Body of pancreas (tissue), 4 donors: ENCODE results near the gene NSUN6. TPM values are rescaled to one million over a fixed set of nuclear protein-coding genes. Genes with fewer than 3 reads are reported as not detected.

Experiments
- ATAC-seq: fragments of 150-250 bp; one replicate; pipeline ENCODE4 v1.9.1; 2016
- DNase-seq, 4 donors: peaks; one replicate each; pipeline ENCODE4 v3.0.0-alpha.2; 2019
- H3K27ac ChIP-seq, 4 donors: fragments of 200-600 bp; sonication (generic); 1 replicate in 3 of 4; 2 replicates in 1 of 4; pipeline versions ENCODE4 v1.5.1 to v1.6.1; 2016 to 2019; ENCODE audit warnings: mild to moderate bottlenecking in 1 of 4, mixed read lengths in 1 of 4, moderate library complexity in 1 of 4
- H3K27me3 ChIP-seq, 2 donors: fragments of 200-600 bp; sonication (generic); one replicate each; pipeline ENCODE4 v1.6.0; 2016; ENCODE audit warnings: mild to moderate bottlenecking in 1 of 2
- H3K36me3 ChIP-seq, 2 donors: fragments of 200-600 bp; sonication (generic); replicated peaks in 1 of 2; 2 replicates each; pipeline ENCODE4 v1.5.1; 2016; ENCODE audit warnings: low read depth in 2 of 2; ENCODE audit not compliant: insufficient read depth in 1 of 2
- H3K4me1 ChIP-seq: fragments of 200-600 bp; sonication (generic); one replicate; pipeline ENCODE4 v1.6.0; 2016
- H3K4me3 ChIP-seq, 2 donors: fragments of 200-600 bp; sonication (generic); 1 replicate in 1 of 2; 2 replicates in 1 of 2; pipeline ENCODE4 v1.5.1; 2016 to 2019
- H3K9me3 ChIP-seq, 3 donors: fragments of 200-600 bp; sonication (generic); 1 replicate in 2 of 3; 2 replicates in 1 of 3; pipeline ENCODE4 v1.5.1; 2016
- POLR2A ChIP-seq, 3 donors: fragments of 450-650 bp; IDR thresholded peaks; one replicate each; pipeline ENCODE4 v1.6.1; 2016; ENCODE audit warnings: antibody characterized with exemption in 3 of 3, mild to moderate bottlenecking in 2 of 3
- WGBS, 2 donors: methylation state at CpG; one replicate each; pipeline ENCODE4 v1.1.5; 2017; 5-methylcytosine and 5-hydroxymethylcytosine counted together
- intact Hi-C: fragments of 100-400 bp; cut with DNase I; formaldehyde crosslinking; loops from one replicate; pipeline ENCODE4 v1.15.1; 2023
- total RNA-seq, 2 donors: library from RNA; depleted of rRNA; stranded (reverse); fragments of >200 nt; gene quantifications; one replicate each; pipeline ENCODE4 v1.1.0, GENCODE V29; 2016
- TF ChIP-seq, protein P1 (sequence below), 7 experiments: fragments of 450-650 bp in 4 of 7; fragments of 200-600 bp in 3 of 7; sonication (generic) in 3 of 7; IDR thresholded peaks; one replicate each; pipeline ENCODE4 v1.5.1; 2016 to 2019; ENCODE audit warnings: antibody characterized with exemption in 7 of 7

NSUN6 gene
- total RNA-seq, 2 donors from 2014 or later: 19.5 to 21.4 TPM

DNA sequence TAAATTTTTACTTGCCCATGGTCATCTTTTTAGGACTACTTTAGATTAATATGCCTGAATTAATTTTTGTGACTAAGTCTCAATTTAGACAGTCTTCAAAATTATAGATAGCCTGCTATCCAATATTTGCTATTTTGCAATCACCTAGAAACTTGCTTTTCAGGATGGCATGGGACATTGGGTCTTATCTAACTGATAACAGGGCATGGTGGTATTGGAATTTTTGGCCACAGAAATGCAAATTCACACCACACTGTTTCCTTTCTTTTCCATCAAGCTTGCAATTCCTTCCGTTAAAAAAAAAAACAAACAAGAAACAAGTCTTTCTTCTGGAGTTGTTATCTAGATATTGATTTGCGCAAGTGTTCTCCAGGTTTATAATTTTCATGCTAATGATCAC, 16.6 kb upstream of the NSUN6 start:
- WGBS, 2 donors: 31 to 39% methylated on average over 2 of the region's 2 CpGs
- Histone ChIP-seq H3K9me3 (no peaks in the 10 kb centered on the region), H3K27me3 (no peaks in the 10 kb centered on the region), H3K36me3 (no peaks in the 10 kb centered on the region), H3K27ac (peak overlapping the region in 1 of 4 donors; percentile 10), H3K4me3 (no peak overlapping the region), H3K4me1 (peaks cover 48% of the 10 kb centered on the region)
- intact Hi-C loops: no loop called here
- TF ChIP-seq POLR2A (IDR thresholded peaks at IDR 0.05): no peak
- TF ChIP-seq, protein P1, sequence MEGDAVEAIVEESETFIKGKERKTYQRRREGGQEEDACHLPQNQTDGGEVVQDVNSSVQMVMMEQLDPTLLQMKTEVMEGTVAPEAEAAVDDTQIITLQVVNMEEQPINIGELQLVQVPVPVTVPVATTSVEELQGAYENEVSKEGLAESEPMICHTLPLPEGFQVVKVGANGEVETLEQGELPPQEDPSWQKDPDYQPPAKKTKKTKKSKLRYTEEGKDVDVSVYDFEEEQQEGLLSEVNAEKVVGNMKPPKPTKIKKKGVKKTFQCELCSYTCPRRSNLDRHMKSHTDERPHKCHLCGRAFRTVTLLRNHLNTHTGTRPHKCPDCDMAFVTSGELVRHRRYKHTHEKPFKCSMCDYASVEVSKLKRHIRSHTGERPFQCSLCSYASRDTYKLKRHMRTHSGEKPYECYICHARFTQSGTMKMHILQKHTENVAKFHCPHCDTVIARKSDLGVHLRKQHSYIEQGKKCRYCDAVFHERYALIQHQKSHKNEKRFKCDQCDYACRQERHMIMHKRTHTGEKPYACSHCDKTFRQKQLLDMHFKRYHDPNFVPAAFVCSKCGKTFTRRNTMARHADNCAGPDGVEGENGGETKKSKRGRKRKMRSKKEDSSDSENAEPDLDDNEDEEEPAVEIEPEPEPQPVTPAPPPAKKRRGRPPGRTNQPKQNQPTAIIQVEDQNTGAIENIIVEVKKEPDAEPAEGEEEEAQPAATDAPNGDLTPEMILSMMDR (IDR thresholded peaks at IDR 0.05): no peak
- no peak for DNase-seq
- ATAC-seq: no peak

DNA sequence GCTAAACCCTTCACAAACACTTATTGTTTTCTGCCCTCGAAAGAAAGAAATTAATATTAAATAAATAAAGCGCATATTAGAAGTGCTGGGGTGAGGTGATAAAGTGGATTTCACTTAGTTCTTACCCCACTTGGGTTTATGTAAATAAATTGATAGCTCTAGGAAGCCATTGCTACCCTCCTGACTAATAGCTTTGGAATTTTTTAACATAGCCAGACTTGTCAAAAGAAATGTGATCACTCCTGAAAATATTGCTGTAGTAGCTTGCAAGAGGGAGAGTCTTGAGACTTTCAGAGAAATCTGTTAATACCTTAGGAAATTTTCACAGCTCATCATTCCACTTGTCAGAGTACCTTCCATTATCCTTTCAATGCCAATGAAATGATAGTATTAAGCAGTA, 15.4 kb upstream of the NSUN6 start:
- Histone ChIP-seq H3K27ac (peak overlapping the region in 1 of 4 donors; percentile 29), H3K4me1 (peaks cover 59% of the 10 kb centered on the region), H3K4me3 (no peak overlapping the region), H3K36me3 (no peaks in the 10 kb centered on the region), H3K9me3 (no peaks in the 10 kb centered on the region), H3K27me3 (no peaks in the 10 kb centered on the region)
- intact Hi-C loops: no loop called here
- TF ChIP-seq POLR2A (IDR thresholded peaks at IDR 0.05): no peak
- TF ChIP-seq, protein P1 (IDR thresholded peaks at IDR 0.05): no peak
- no peak for ATAC-seq
- WGBS, 2 donors: 48 to 56% methylated on average over 2 of the region's 2 CpGs
- no peak for DNase-seq

DNA sequence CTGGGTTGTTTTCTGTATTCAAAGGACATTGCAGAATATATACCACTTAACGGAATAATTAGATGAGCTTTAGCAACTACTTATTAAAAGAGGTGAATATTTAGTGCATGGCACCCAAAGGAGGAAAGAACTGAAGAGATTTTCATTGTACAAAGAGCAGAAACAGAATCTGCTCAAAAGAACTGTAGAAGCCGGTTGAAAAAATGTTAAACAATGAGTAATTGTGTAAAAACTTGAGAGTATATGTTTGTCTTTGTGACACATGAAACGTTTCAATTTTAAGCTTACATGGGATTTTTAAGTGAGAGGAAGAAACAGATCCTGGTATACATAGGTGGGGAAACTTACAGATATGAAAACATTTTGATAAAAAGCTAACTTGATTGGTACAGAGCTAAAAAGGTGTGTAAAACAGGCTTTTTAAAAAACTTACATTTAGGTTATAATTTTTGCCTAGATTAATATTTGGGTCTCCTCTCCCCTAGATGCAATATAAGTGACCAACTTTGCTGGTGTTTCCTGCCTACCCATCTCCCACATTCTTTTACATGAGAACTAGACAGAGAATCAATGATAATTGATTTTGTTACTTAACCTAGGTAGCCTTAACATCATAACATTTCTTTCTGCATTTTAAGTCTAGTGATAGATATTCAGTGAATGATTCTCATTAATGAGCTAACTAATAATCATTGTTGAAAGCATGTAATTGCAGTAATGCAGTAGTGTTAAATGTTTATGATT, 14.6 kb upstream of the NSUN6 start:
- WGBS, 2 donors: 37 to 56% methylated on average over 3 of the region's 3 CpGs
- ATAC-seq: no peak

DNA sequence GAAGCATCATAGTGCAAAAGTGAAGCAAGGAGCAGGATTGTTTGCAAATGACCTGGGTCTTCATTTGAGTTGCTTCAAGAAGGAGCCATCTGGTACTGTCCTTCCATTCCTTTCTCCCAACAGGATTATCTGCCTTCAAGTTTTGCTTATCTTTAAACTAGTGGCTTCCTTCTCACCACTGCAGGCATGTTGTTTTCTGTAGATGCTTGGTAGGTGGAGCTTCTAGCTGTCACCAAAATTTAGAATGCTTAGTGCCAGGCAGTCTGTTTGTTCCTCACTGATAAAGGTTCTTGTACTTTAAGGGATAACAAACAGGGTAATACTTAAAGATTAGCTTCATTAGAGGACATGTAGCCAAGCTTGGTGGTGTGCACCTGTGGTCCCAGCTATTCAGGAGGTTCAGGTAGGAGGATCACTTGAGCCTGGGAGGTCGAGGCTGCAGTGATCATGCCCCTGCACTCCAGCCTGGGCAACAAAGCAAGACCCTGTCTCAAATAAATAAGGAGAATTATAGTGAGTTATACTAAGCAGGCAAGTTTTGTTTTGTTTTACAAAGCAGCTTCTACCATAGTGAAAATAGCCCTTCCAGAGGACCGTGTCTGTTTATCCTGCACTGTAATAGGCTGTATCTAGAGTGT, 13.6 kb upstream of the NSUN6 start:
- Histone ChIP-seq H3K36me3 (no peaks in the 10 kb centered on the region), H3K27me3 (no peaks in the 10 kb centered on the region), H3K4me1 (peaks cover 70% of the 10 kb centered on the region), H3K27ac (no peak overlapping the region), H3K4me3 (no peak overlapping the region), H3K9me3 (no peaks in the 10 kb centered on the region)
- DNase-seq (no peak), ATAC-seq (no peak)
- WGBS, 2 donors: 71 to 78% methylated on average over 2 of the region's 2 CpGs
- intact Hi-C loops: no loop called here
- no peak for TF ChIP-seq POLR2A (IDR thresholded peaks at IDR 0.05)
- TF ChIP-seq, protein P1 (IDR thresholded peaks at IDR 0.05): no peak

More for the DNA sequence above, 14.6 kb upstream of the NSUN6 start:
- no peaks in the 10 kb centered on the region for H3K9me3 ChIP-seq
- H3K36me3 ChIP-seq: no peaks in the 10 kb centered on the region
- no peak for TF ChIP-seq POLR2A (IDR thresholded peaks at IDR 0.05)
- TF ChIP-seq, protein P1 (IDR thresholded peaks at IDR 0.05): no peak
- DNase-seq: no peak
- H3K27ac ChIP-seq: peak overlapping the region in 1 of 4 donors; percentile 10
- no peak overlapping the region for H3K4me3 ChIP-seq
- intact Hi-C loops: no loop called here
- H3K27me3 ChIP-seq: no peaks in the 10 kb centered on the region
- peaks cover 68% of the 10 kb centered on the region for H3K4me1 ChIP-seq
